ENCODE data around the gene ZNF384. TPM values are rescaled to one million over a fixed set of nuclear protein-coding genes. Genes with fewer than 3 reads are reported as not detected.

ZNF384 gene
- total RNA-seq, 1 donor = 29.5 TPM

GRCh38 chr12:6641131-6641530, 48.0 kb downstream of the ZNF384 start:
- no peak for TF ChIP-seq CTCF (IDR thresholded peaks at IDR 0.05; ENCODE audit: insufficient read depth, low read length)
- H3K4me3 ChIP-seq (ENCODE audit: low read depth, low read length) = no peak overlapping the region
- no peak for DNase-seq (ENCODE audit: low read depth)

GRCh38 chr12:6640497-6640896, 48.7 kb downstream of the ZNF384 start:
- no peak overlapping the region for H3K4me3 ChIP-seq (ENCODE audit: low read depth, low read length)
- DNase-seq (ENCODE audit: low read depth) = no peak
- TF ChIP-seq CTCF (IDR thresholded peaks at IDR 0.05; ENCODE audit: insufficient read depth, low read length) = no peak

- H3K4me3 ChIP-seq (ENCODE audit: low read depth, low read length) = no peak overlapping the region
- no peak for DNase-seq (ENCODE audit: low read depth)
- TF ChIP-seq CTCF (IDR thresholded peaks at IDR 0.05; ENCODE audit: insufficient read depth, low read length) = no peak
Observed at GRCh38 chr12:6639151-6639801, 49.9 kb downstream of the ZNF384 start.

GRCh38 chr12:6638305-6638704, 50.9 kb downstream of the ZNF384 start:
- H3K4me3 ChIP-seq (ENCODE audit: low read depth, low read length) = no peak overlapping the region
- DNase-seq (ENCODE audit: low read depth) = no peak
- no peak for TF ChIP-seq CTCF (IDR thresholded peaks at IDR 0.05; ENCODE audit: insufficient read depth, low read length)

- TF ChIP-seq CTCF (IDR thresholded peaks at IDR 0.05; ENCODE audit: insufficient read depth, low read length) = no peak
- DNase-seq (ENCODE audit: low read depth) = peak; percentile 24
- H3K4me3 ChIP-seq (ENCODE audit: low read depth, low read length) = no peak within 1 kb of the TSS
Observed at GRCh38 chr12:6635856-6636531, 53.2 kb downstream of the ZNF384 start, which contains the start of gene LPAR5. TSS of gene LPAR5 (minus strand) at chr12:6635959. CDS start at chr12:6621248, 14,711 bp downstream.

- no peak for DNase-seq (ENCODE audit: low read depth)
- no peak for TF ChIP-seq CTCF (IDR thresholded peaks at IDR 0.05; ENCODE audit: insufficient read depth, low read length)
- H3K4me3 ChIP-seq (ENCODE audit: low read depth, low read length) = no peak overlapping the region
Observed at GRCh38 chr12:6635375-6635855, 53.8 kb downstream of the ZNF384 start.

Measured in fibroblast of the aortic adventitia (primary cell).